ENCODE measurements around the gene FNDC8.
"Not testable (repeated sequence)": the region's sequence is repeated elsewhere in the genome, so short reads cannot be mapped to it uniquely, and the experiment has no call there.

FNDC8 gene

DNA sequence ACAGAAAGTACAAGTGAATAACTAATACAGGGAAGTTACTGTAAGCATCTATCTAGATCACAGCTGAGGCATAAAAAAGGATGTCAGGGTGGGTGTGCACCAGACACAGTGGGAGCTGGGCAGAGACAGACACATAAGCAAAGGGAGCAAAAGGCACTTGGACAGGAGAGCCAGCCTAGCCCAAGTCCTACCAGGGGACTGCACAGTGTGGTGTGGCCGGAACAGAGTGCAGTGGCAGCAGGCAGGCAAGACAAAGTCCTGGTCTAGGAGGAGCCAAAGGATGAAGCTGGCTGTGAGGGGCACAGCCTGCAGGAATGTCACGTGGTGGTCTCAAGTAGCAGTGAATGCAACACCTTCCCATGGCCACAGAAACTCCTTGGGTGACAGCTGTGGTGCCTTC is 23.6 kb upstream of the FNDC8 start:
- no peak for DNase-seq

- DNase-seq = no peak
These were observed 21.5 kb upstream of the FNDC8 start for GRCh38 chr17:35099908-35100307.

- no peak for DNase-seq
These were observed 20.4 kb upstream of the FNDC8 start for GRCh38 chr17:35101036-35101435.

DNA sequence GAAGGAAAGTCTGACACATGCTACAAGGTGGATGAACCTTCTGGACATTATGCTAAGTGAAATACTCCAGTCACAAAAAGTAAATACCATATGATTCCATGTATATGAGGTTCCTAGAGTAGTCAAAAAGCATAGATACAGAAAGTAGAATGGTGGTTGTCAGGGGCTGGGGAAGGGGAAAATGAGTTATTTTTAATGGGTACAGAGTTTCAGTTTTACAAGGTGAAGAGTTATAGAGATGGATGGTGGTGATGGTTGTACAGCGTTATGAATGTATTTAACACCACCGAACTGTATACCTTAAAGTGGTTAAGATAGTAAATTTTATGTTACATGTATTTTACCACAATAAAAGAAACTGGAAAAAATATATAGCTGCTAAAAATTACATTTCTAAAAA is 19.7 kb upstream of the FNDC8 start:
- DNase-seq = no peak

- DNase-seq = no peak
These were observed 18.1 kb upstream of the FNDC8 start for GRCh38 chr17:35103271-35103670.

DNA sequence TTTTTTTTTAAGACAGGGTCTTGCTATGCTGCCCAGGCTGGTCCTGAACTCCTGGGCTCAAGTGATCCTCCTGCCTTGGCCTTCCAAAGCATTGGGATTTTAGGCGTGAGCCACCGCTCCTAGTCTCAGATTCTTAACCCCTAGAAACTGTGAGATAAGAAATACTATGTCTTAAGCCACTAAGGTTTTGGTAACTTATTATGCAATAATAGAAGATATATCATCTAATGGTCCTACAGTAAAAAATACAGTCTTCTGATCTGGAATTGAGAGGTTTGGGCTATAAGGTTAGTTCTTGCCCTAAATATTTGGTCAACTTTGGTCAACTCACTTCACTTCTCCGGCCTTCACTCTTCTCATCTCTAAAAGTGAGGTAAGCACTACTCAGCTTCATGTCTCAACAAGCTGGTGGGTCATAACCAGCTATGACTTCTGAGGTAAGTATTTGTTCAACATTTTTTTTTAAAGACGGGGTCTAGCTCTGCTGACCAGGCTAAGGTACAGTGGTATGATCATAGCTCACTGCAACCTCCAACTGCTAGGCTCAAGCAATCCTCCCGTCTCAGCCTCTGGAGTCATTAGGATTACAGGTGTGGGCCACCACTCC is 16.5 kb upstream of the FNDC8 start:
- DNase-seq = no peak

GRCh38 chr17:35110791-35111190 is 10.6 kb upstream of the FNDC8 start:
- not testable (repeated sequence) for DNase-seq

- no peak for DNase-seq
These were observed 4.6 kb upstream of the FNDC8 start for GRCh38 chr17:35116845-35117244.

DNA sequence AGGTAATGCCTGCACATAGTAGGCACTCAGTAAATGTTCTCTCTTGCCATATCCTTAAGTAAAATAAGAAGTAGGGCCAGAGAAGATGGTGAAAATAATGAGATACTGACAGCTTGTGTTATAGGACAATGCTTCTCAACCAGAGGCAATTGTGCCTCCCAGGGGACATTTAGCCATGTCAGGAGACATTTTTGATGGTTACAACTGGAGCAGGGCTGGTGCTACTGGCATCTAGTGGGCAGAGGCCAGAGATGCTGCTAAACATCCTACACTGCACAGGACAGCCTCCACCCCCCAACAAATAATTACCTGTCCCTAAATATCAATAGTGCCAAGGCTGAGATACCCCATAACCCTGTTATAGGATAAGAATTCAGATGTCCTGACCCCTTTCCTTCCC is 3.4 kb upstream of the FNDC8 start:
- no peak for DNase-seq

DNA sequence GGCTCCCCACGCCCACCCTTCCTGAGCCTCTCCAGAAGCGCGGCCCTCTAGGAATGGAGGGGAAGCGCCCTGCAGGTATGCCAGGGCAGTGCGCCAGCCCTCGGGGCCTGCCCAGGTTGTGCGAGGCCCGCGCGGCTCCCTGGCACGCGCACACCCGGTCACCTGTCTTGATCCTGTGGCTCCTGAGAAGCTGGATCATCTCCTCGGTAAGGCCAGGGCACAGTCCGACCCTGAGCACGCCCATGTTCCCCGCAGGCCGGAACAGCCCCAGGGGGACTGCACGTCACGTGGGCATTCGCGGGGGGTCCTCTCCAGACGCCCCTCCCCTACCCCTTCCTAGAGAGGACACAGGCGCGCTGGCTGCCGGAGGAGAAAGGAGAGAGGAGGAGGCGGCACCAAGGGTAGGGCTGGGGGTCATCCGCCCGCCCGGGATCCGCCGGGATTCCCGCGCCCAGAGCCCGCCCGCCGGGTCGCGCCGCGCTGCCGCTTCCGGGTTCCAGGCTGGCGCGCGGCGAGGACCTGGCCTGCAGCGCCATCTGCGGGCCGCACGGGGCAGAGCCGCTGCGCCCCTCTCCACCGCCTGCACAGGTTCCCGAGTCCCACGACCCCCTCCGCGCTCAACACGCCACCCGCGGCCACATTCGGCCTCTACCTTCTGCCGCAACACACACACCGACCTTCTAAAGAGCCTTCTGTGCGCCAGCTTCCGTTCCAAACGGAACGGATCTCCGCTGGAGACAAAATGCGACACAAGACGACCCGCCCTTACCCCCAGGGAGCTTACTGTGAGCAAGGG is 1.8 kb upstream of the FNDC8 start, which contains the start of gene RAD51D:
Gene RAD51D (minus strand): TSS at position 491 of the 796 bp plus-strand sequence. CDS start 247 bp downstream, at position 244.
- DNase-seq = peak; percentile 48

GRCh38 chr17:35127751-35128514 is 6.5 kb downstream of the FNDC8 start:
- no peak for DNase-seq

DNA sequence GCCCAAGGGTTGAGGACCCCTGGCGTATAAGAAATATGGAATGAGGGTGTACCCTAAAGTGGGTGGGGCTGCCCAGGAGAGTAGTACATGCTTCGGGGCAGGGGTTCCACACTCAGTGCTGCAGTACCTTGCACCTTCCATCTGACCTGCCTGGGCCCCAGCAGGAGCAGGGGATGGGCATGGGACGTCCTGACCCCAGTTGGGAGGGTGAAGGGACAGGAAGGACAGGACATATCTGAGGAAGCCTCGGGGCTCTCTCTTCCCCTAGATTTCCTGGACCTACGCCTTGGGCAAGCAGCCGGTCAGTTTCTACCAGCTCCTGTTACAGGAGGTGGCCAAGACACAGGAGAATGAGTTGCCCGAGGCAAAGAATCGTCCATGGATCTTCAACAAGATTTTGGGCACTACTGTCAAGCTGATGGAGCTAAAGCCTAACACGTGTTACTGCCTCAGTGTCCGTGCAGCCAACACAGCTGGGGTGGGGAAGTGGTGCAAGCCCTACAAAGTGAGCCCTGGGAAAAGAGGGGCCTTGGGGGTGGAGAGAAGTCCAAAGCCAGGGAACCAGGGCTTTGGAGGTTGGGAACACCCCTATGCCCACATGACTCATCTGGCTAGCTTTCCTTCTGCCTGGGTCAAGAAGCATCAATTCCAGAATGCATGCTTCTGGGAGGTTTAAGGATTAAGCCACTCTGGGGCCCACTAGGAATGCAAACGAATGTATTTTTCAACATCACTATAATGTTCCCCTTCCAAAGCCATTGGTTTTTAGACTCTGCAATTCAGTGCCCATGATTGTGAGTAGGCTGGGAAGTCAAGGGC is 7.9 kb downstream of the FNDC8 start:
- DNase-seq = no peak

GRCh38 chr17:35129973-35130351 is 8.5 kb downstream of the FNDC8 start:
- DNase-seq = no peak

GRCh38 chr17:35130392-35130791 is 9.0 kb downstream of the FNDC8 start:
- no peak for DNase-seq

DNA sequence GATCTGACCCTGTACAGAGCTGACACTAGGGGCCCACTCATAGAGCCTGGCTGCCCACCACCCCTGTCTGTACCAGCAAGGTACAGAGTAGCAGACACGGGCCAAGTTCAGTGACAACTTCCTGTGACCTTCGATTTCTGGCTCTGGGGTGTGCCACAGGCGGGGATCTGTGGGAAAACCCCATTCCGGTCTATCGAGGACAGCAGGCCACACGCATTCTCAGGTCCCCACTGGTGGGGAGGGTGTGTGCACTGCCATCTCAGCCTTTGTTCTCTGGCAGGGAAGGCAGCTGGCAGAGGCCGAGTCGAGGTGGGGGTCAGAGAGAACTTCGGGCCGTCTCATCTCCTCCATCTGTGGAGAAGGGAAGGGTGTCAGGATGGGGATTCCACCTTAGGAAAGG is 10.7 kb downstream of the FNDC8 start:
- no peak for DNase-seq

- no peak for DNase-seq
These were observed 11.6 kb downstream of the FNDC8 start for GRCh38 chr17:35132816-35133550.

DNA sequence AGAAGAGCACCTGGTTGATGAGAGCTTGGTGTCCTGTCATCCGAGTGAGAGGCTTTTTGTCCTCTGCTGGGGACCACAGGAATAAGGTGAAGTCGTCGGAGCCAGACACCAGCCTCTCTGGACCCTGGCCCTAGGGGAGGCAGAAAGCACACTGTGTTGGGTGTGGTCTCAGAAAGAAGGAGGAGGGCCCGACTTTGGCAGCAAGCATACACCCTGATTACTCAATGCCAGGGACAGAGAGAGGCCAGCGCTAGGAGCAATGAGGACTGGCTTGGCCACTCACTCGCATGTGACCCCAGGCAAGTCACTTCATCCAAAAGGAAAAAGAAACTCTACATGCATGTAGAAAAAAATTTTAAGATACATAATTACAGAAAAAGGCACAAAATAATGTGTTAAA is 13.9 kb downstream of the FNDC8 start:
- DNase-seq = no peak

DNA sequence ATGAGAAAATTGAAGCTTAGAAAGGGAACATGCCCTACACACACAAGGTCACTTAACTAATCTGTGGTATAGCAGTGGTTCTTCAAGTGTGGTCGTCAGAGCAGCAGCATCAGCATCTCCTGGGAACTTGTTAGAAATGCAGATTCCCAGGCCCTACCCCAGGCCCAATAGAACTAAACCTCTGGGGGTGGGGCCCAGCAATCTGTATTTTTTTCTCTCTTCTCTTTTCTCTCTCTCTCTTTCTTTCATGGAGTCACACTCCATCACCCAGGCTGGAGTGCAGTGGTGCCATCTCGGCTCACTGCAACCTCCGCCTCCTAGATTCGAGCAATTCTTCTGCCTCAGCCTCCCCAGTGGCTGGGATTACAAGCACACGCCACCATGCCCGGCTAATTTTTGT is 16.8 kb downstream of the FNDC8 start:
- no peak for DNase-seq

DNA sequence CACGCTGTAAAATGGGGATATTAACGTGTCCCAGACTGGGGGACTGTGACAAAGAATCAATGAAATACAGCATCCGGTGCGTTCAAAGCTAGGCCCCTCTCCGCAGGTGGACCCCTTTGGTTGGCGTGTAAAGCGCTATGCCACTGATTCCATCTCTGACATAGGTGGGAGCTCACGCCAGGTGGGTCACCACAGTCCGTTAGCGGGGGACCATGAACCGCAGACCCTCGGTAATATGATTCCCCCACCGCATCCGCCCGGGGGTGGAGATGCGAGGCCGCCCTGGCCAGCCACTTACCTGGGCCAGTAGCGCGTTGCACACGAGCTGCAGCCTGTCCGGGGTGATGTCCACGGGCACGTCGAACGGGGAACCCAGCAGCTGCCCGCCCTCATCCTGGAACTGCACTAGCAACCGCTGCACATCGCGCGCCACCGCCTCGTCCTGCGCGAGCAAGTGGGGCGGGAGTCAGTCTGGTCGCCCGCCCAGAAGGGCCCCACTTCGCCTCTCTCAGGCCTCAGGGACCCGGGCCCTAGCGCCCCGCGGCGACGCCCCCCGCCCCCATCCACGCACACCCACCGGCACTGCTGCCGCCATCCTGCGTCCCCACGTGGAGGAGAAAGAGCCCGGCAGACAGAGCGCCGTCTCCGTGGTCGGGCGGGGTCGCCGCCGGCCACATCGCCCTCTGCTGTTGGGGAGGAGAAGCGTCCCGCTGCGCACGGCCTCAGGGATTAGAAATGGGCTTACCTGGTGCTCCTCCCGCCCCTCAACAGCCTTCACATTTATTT is 20.5 kb downstream of the FNDC8 start, which contains the start of gene NLE1:
Gene NLE1 (minus strand): TSS at position 623 of the 786 bp plus-strand sequence. CDS start 28 bp downstream, at position 595.
- peak; percentile 35 for DNase-seq

DNA sequence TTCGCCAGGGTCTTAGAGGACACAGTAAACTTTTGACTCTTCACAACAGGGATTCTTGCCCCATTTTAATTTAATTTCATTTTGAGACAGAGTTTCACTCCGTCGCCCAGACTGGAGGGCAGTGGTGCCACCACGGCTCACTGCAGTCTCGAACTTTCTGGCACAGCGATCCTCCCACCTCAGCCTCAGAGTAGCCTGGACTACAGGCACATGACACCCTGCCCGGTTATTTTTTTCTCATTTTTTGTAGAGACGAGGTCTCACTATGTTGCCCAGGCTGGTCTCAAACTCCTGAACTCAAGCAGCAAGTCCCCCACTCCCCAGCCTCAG is 21.0 kb downstream of the FNDC8 start:
- DNase-seq = no peak

DNA sequence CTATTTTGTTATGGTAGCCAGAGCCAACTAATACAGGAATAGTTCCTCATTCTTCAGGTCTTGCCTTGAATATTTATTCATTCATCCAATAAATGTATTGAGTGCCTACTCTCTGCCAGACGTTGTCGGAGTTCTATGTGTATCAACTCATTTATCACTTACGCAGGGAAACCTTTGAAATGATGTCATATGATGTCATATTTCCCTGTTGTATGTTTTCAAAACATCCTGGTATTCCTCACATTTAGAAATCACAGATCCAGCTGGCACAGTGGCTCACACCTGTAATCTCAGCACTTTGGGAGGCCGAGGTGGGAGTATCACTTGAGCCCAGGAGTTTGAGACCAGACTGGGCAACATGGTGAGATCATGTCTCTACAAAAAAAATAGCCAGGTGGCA is 23.4 kb downstream of the FNDC8 start:
- no peak for DNase-seq

Measured in NCI-H2029 (cell line).